Ovary (tissue), 3 donors: ENCODE results near the gene FAT1.

ENCODE experiments used
- CTCF ChIP-seq, 3 donors: fragments of 450-650 bp in 2 of 3; fragments of 200-600 bp in 1 of 3; IDR thresholded peaks; one replicate each; pipeline versions ENCODE4 v1.5.1 to v1.8.0; 2016 to 2022; ENCODE audit warnings: antibody characterized with exemption in 3 of 3, mild to moderate bottlenecking in 1 of 3
- POLR2A ChIP-seq: fragments of 450-650 bp; IDR thresholded peaks from one replicate; pipeline ENCODE4 v1.6.1; 2017; ENCODE audit warnings: antibody characterized with exemption, mild to moderate bottlenecking, moderate library complexity
- donor health status: DM: no; HTN: no; CAD: no.

- TF ChIP-seq CTCF (IDR thresholded peaks at IDR 0.05) = no peak
- no peak for TF ChIP-seq POLR2A
These were observed 154.0 kb downstream of the FAT1 start for GRCh38 chr4:186569533-186570192.
